ENCODE measurements around the gene PKD2L1.

Gene PKD2L1

DNA sequence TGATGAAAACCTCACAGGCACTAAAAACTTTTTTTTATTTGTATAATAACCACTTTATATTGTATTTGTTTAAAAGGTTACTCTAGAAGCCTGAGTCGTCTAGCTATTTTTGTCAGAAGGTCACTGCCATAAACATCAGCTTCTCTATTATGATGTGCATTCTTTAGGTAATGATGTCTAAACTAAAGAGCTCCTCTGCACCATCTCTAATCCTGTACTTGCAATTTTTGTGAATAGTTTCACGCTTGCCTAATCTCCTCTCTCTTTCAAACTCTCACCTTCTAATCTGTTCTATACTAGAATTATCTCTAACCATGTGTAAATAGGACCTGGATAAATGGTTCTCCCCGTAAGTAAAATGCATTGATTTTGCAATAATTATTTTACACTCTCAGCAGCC, 90.2 kb downstream of the PKD2L1 start:
- DNase-seq (ENCODE audit: extremely low read depth, low read depth): no peak
- TF ChIP-seq, protein P1, sequence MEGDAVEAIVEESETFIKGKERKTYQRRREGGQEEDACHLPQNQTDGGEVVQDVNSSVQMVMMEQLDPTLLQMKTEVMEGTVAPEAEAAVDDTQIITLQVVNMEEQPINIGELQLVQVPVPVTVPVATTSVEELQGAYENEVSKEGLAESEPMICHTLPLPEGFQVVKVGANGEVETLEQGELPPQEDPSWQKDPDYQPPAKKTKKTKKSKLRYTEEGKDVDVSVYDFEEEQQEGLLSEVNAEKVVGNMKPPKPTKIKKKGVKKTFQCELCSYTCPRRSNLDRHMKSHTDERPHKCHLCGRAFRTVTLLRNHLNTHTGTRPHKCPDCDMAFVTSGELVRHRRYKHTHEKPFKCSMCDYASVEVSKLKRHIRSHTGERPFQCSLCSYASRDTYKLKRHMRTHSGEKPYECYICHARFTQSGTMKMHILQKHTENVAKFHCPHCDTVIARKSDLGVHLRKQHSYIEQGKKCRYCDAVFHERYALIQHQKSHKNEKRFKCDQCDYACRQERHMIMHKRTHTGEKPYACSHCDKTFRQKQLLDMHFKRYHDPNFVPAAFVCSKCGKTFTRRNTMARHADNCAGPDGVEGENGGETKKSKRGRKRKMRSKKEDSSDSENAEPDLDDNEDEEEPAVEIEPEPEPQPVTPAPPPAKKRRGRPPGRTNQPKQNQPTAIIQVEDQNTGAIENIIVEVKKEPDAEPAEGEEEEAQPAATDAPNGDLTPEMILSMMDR (IDR thresholded peaks at IDR 0.05; ENCODE audit: low read depth, low read length): no peak

DNA sequence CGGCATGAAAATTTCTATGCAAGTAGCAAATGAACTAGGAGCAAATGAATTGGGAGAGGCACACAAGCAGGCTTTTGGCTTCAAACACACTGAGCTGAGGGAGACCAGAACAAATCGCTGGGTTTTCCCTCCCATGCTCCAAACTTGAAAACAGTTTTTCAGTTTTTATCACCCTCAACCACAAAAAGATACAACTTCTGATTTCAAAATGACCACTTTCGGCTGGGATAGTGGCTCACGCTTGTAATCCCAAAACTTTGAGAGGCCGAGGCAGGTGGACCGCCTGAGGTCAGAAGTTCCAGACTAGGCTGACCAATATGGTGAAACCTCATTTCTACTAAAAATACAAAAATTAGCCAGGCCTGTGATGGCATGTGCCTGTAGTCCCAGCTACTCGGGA, 91.6 kb downstream of the PKD2L1 start:
- DNase-seq (ENCODE audit: extremely low read depth, low read depth): no peak
- TF ChIP-seq, protein P1 (IDR thresholded peaks at IDR 0.05; ENCODE audit: low read depth, low read length): no peak

All from AG09319 (cell line).